ENCODE results near the gene RRP1B. TPM values are rescaled to one million over a fixed set of nuclear protein-coding genes. Genes with fewer than 3 reads are reported as not detected.
"Not testable (repeated sequence)": the region's sequence is repeated elsewhere in the genome, so short reads cannot be mapped to it uniquely, and the experiment has no call there.

RRP1B gene
- total RNA-seq, 3 donors from 2014 or later: 17.1 to 22.6 (median 22.1) TPM

DNA sequence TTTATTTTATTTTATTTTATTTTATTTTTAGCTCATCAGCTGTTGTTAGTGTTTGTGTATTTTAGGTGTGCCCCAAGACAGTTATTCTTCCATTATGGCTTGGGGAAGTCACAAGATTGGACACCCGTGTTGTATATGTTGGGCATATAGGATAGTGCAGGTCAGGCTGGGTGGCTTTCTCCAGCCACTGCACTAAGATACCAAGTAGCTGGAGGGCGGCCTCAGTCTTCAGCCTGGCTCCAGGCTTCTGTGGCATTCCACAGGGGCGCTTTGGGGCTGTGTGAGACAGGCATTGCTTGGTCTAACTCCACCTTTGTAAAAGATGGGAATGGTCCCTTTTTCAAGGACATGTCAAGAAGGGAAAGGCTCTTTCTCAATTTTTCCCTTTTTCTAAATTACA lies 16.5 kb downstream of the RRP1B start:
- Histone ChIP-seq H3K4me3 (no peak overlapping the region), H3K4me1 (no peaks in the 10 kb centered on the region), H3K9me3 (no peaks in the 10 kb centered on the region), H3K36me3 (no peaks in the 10 kb centered on the region), H3K27me3 (no peaks in the 10 kb centered on the region), H3K27ac (no peak overlapping the region)
- TF ChIP-seq POLR2A (IDR thresholded peaks at IDR 0.05): no peak
- TF ChIP-seq, protein P1, sequence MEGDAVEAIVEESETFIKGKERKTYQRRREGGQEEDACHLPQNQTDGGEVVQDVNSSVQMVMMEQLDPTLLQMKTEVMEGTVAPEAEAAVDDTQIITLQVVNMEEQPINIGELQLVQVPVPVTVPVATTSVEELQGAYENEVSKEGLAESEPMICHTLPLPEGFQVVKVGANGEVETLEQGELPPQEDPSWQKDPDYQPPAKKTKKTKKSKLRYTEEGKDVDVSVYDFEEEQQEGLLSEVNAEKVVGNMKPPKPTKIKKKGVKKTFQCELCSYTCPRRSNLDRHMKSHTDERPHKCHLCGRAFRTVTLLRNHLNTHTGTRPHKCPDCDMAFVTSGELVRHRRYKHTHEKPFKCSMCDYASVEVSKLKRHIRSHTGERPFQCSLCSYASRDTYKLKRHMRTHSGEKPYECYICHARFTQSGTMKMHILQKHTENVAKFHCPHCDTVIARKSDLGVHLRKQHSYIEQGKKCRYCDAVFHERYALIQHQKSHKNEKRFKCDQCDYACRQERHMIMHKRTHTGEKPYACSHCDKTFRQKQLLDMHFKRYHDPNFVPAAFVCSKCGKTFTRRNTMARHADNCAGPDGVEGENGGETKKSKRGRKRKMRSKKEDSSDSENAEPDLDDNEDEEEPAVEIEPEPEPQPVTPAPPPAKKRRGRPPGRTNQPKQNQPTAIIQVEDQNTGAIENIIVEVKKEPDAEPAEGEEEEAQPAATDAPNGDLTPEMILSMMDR (IDR thresholded peaks at IDR 0.05): no peak
- no peak for TF ChIP-seq POLR2AphosphoS5 (IDR thresholded peaks at IDR 0.05)
- DNase-seq (ENCODE audit: low spot score in 2 of 2): no peak
- intact Hi-C loops (cut with DNase I; ENCODE audit: low total_unique reads): no loop called here

DNA sequence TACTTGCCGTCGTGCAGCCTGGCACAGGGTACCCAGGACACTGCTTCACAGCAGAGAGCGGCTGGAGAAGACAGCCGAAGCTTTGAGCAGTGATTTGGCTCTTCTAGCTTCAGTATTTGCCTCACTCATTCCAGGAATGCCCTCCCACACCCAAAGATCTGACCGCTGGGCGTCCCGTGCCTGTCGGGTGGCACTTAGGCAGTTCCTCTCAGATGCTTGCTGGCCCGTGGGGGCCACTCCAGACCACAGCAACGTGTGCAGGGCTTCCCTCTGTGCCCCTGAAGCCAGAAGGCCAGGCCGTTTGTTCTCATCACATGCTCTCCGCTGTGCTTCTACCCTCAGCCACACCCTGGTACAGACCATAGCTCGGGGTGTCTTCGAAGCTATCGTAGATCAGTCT lies 17.0 kb downstream of the RRP1B start:
- Histone ChIP-seq H3K36me3 (no peaks in the 10 kb centered on the region), H3K27ac (no peak overlapping the region), H3K27me3 (no peaks in the 10 kb centered on the region), H3K4me1 (no peaks in the 10 kb centered on the region), H3K9me3 (no peaks in the 10 kb centered on the region), H3K4me3 (no peak overlapping the region)
- TF ChIP-seq POLR2A (IDR thresholded peaks at IDR 0.05) (no peak), POLR2AphosphoS5 (IDR thresholded peaks at IDR 0.05) (no peak)
- TF ChIP-seq, protein P1 (IDR thresholded peaks at IDR 0.05): no peak
- DNase-seq (ENCODE audit: low spot score in 2 of 2): no peak
- intact Hi-C loops (cut with DNase I; ENCODE audit: low total_unique reads): no loop called here

DNA sequence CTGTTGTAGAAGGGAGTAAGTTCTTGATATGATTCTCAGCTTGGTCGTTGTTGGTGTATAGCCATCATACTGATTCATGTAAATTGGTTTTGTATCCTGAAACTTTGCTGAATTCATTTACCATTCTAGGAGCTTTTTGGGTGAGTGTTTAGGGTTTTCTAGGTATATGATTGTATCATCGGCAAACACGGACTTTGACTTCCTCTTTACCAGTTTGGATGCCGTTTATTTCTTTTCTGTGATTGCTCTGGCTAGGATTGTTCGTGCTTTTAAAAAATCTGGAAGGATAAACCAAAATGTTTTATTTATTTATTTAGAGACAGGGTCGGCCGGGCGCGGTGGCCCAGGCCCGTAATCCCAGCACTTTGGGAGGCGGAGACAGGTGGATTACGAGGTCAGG lies 20.6 kb downstream of the RRP1B start:
- H3K9me3 ChIP-seq: no peaks in the 10 kb centered on the region
- H3K4me3 ChIP-seq: no peak overlapping the region
- no peaks in the 10 kb centered on the region for H3K4me1 ChIP-seq
- TF ChIP-seq, protein P1 (IDR thresholded peaks at IDR 0.05): no peak
- TF ChIP-seq POLR2A (IDR thresholded peaks at IDR 0.05): no peak
- no peaks in the 10 kb centered on the region for H3K36me3 ChIP-seq
- no peak overlapping the region for H3K27ac ChIP-seq
- no peak for DNase-seq (ENCODE audit: low spot score in 2 of 2)
- intact Hi-C loops (cut with DNase I; ENCODE audit: low total_unique reads): no loop called here
- H3K27me3 ChIP-seq: no peaks in the 10 kb centered on the region

DNA sequence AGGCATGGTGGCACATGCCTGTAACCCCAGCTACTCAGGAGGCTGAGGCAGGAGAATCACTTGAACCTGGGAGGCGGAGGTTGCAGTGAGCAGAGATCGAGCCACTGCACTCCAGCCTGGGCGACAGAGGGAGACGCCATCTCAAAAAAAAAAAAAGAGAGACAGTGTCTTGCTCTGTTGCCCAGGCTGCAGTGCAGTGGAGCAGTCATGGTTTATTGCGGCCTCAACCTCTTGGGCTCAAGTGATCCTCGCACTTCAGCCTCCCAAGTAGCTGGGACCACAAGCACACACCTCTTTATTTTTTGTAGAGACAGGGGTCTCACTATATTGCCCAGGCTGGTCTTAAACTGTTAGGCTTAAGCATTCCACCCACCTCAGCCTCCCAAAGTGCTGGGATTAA lies 21.1 kb downstream of the RRP1B start:
- DNase-seq (ENCODE audit: low spot score in 2 of 2); H3K4me1 ChIP-seq; intact Hi-C loops (cut with DNase I; ENCODE audit: low total_unique reads); H3K27ac ChIP-seq; H3K9me3 ChIP-seq; H3K36me3 ChIP-seq; H3K4me3 ChIP-seq; H3K27me3 ChIP-seq: not testable (repeated sequence)

DNA sequence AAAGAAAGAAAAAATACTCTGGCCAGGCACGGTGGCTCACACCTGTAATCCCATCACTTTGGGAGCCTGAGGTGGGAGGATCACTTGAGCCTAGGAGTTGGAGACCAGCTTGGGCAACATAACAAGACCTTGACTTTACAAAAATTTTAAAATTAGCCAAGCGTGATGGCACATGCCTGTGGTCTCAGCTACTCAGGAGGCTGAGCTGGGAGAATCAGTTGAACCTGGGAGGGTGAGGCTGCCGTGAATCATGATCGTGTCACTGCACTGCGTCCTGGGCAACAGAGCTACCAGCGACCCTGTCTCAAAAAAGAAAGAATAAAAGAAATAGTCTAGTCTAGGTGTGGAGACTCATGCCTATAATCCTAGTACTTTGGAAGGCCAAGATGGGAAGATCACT lies 22.3 kb downstream of the RRP1B start:
- Histone ChIP-seq H3K27ac (no peak overlapping the region), H3K4me3 (no peak overlapping the region), H3K36me3 (no peaks in the 10 kb centered on the region), H3K27me3 (no peaks in the 10 kb centered on the region), H3K4me1 (no peaks in the 10 kb centered on the region), H3K9me3 (no peaks in the 10 kb centered on the region)
- TF ChIP-seq, protein P1 (IDR thresholded peaks at IDR 0.05): no peak
- TF ChIP-seq POLR2A (IDR thresholded peaks at IDR 0.05): no peak
- TF ChIP-seq POLR2AphosphoS5 (IDR thresholded peaks at IDR 0.05): no peak
- no peak for DNase-seq (ENCODE audit: low spot score in 2 of 2)
- intact Hi-C loops (cut with DNase I; ENCODE audit: low total_unique reads): no loop called here

DNA sequence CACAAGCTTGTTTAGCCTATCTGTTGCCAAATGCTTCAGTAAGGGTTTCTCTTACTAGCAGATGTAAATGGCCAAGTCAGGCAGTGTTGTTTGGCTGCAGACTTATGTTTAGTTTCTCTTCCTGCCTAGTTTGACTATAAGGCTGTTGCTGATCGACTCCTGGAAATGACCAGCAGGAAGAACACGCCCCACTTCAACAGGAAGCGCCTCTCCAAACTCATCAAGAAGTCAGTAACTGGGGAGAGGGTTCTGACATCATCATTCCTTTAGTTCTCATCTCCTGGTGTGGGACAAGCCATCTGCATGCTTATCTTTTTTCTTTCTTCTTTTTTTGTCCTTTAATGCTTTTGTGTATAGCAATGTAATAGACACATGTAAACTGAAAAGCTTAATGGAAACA lies 25.1 kb downstream of the RRP1B start:
- Histone ChIP-seq H3K27me3 (no peaks in the 10 kb centered on the region), H3K9me3 (no peaks in the 10 kb centered on the region), H3K36me3 (peaks cover 9% of the 10 kb centered on the region), H3K27ac (peak overlapping the region in 1 of 2 donors; percentile 34), H3K4me1 (no peaks in the 10 kb centered on the region), H3K4me3 (no peak overlapping the region)
- no peak for DNase-seq (ENCODE audit: low spot score in 2 of 2)
- no peak for TF ChIP-seq POLR2A (IDR thresholded peaks at IDR 0.05)
- TF ChIP-seq, protein P1 (IDR thresholded peaks at IDR 0.05): no peak
- TF ChIP-seq POLR2AphosphoS5 (IDR thresholded peaks at IDR 0.05): no peak
- intact Hi-C loops (cut with DNase I; ENCODE audit: low total_unique reads): loop anchor here (2.0 kb wide), 1 partner anchor 20 kb away; no protein-coding TSS in a partner anchor
